A673 (cell line): ENCODE results near the gene CCDC158.

ENCODE experiments used
- CTCF ChIP-seq: fragments of 300-800, 200-600 bp; sonication (generic); conservative IDR thresholded peaks from 2 replicates; pipeline ENCODE4 v1.5.1; 2017; ENCODE audit warnings: low read depth, mild to moderate bottlenecking, antibody characterized with exemption, low read length, moderate library complexity, mixed read lengths
- EZH2 ChIP-seq: fragments of 200-600 bp; sonication (generic); IDR thresholded peaks from 2 replicates; pipeline ENCODE4 v1.6.1; 2017; ENCODE audit warnings: borderline replicate concordance, low read depth, mild to moderate bottlenecking, mixed read lengths, antibody characterized with exemption, low read length; ENCODE audit not compliant: poor library complexity, severe bottlenecking

- TF ChIP-seq CTCF (no peak), EZH2 (no peak)
Measured at GRCh38 chr4:76420762-76421581, at the start of gene CCDC158.
